Testis (tissue), 3 donors: ENCODE data around the gene SIRT4. TPM values are rescaled to one million over a fixed set of nuclear protein-coding genes. Genes with fewer than 3 reads are reported as not detected.

Experiments used
- DNase-seq: peaks from one replicate; pipeline ENCODE4 v3.0.0-alpha.2; 2019
- H3K27ac ChIP-seq, 2 donors: fragments of 200-600 bp; sonication (generic); one replicate each; pipeline ENCODE4 v1.5.1; 2019
- H3K27me3 ChIP-seq: fragments of 200-600 bp; sonication (generic); one replicate; pipeline ENCODE4 v1.5.1; 2019
- H3K36me3 ChIP-seq: fragments of 200-600 bp; sonication (generic); one replicate; pipeline ENCODE4 v1.5.1; 2017; ENCODE audit warnings: low read depth; ENCODE audit errors: missing control alignments
- H3K4me1 ChIP-seq: fragments of 200-600 bp; sonication (generic); one replicate; pipeline ENCODE4 v1.5.1; 2019
- H3K4me3 ChIP-seq, 2 donors: fragments of 200-600 bp; sonication (generic); one replicate each; pipeline ENCODE4 v1.5.1; 2017 to 2019
- H3K9me3 ChIP-seq: fragments of 200-600 bp; sonication (generic); one replicate; pipeline ENCODE4 v1.5.1; 2017
- POLR2A ChIP-seq: fragments of 450-650 bp; IDR thresholded peaks from one replicate; pipeline ENCODE4 v1.6.1; 2017; ENCODE audit warnings: antibody characterized with exemption, mild to moderate bottlenecking, moderate library complexity
- WGBS, 2 donors: methylation state at CpG; one replicate each; pipeline ENCODE4 v1.1.5; 2018; 5-methylcytosine and 5-hydroxymethylcytosine counted together
- intact Hi-C: fragments of 100-400 bp; cut with DNase I; formaldehyde crosslinking; loops from one replicate; pipeline ENCODE4 v1.15.1; 2023; ENCODE audit warnings: low total_unique reads
- polyA plus RNA-seq: library from polyadenylated mRNA; stranded (reverse); fragments of 350-450 nt; fragmentation: Illumina TruSeq; extraction: RNeasy Lipid Tissue Mini Kit (QIAGEN cat#74804); gene quantifications from one replicate; pipeline ENCODE4 v1.2.3, GENCODE V29; 2014; ENCODE audit warnings: low read depth, low replicate concordance; ENCODE audit not compliant: insufficient read depth
- total RNA-seq, 2 donors: library from RNA; depleted of rRNA; stranded (reverse); fragments of >200 nt; gene quantifications; one replicate each; pipeline ENCODE4 v1.2.3, GENCODE V29; 2016
- TF ChIP-seq, protein P1 (sequence below), 3 experiments: fragments of 450-650 bp in 2 of 3; fragments of 200-600 bp in 1 of 3; sonication (generic) in 1 of 3; IDR thresholded peaks; one replicate each; pipeline ENCODE4 v1.5.1; 2016 to 2019; ENCODE audit warnings: antibody characterized with exemption in 3 of 3, mild to moderate bottlenecking in 2 of 3, moderate library complexity in 1 of 3

Gene SIRT4
- total and polyA plus RNA-seq, 3 donors from 2014 or later = 3.3 to 10.0 (median 5.0) TPM

DNA sequence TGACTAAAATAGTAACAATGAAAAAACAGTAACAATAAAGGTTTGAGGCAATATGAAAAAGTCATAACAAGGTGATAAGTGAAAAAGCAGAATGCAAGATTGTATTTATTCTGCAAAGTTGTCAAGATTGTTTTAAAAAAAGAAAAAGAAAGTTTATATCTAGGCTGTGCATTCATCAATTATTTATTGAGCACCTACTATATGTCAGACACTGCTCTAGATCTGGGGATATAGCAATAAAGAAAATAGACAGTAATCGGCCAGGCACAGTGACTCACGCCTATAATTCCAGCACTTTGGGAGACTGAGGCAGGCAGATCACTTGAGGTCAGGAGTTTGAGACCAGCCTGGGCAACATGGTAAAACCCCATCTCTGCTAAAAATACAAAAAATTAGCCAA, 21.7 kb downstream of the SIRT4 start:
- Histone ChIP-seq H3K9me3 (no peaks in the 10 kb centered on the region), H3K4me1 (peaks cover 10% of the 10 kb centered on the region), H3K36me3 (no peaks in the 10 kb centered on the region), H3K4me3 (no peak overlapping the region), H3K27me3 (no peaks in the 10 kb centered on the region), H3K27ac (no peak overlapping the region)
- WGBS, 2 donors = 94 to 95% methylated on average over 2 of the region's 2 CpGs
- TF ChIP-seq, protein P1, sequence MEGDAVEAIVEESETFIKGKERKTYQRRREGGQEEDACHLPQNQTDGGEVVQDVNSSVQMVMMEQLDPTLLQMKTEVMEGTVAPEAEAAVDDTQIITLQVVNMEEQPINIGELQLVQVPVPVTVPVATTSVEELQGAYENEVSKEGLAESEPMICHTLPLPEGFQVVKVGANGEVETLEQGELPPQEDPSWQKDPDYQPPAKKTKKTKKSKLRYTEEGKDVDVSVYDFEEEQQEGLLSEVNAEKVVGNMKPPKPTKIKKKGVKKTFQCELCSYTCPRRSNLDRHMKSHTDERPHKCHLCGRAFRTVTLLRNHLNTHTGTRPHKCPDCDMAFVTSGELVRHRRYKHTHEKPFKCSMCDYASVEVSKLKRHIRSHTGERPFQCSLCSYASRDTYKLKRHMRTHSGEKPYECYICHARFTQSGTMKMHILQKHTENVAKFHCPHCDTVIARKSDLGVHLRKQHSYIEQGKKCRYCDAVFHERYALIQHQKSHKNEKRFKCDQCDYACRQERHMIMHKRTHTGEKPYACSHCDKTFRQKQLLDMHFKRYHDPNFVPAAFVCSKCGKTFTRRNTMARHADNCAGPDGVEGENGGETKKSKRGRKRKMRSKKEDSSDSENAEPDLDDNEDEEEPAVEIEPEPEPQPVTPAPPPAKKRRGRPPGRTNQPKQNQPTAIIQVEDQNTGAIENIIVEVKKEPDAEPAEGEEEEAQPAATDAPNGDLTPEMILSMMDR (IDR thresholded peaks at IDR 0.05) = no peak
- no peak for TF ChIP-seq POLR2A
- no peak for DNase-seq
- intact Hi-C loops = no loop called here

DNA sequence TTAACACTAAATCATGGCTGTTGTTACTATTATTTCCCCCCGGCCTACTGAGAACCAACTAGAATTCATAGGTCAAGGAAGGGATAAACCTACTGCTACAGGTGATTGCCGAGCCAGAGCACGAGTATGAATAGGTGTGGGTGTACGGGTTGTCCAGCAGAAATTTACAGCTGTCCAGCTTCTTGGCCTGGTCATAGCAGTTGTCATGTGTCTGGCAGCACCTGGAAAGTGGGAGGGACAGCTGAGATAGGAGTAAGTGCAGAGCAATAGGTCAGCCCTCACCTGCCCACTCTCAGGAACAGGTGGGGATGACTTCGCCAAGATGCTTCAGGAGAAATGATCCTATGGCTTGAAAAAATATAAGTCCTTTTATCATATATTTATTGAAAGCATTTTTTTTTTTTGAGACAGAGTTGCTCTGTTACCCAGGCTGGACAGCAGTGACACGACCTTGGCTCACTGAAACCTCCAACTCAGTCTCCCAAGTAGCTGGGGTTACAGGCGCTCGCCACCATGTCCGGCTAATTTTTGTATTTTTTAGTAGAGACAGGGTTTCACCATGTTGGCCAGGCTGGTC, 22.8 kb downstream of the SIRT4 start:
- no peak for TF ChIP-seq POLR2A
- TF ChIP-seq, protein P1 (IDR thresholded peaks at IDR 0.05) = no peak
- no peaks in the 10 kb centered on the region for H3K36me3 ChIP-seq
- no peak for DNase-seq
- H3K4me1 ChIP-seq = peaks cover 10% of the 10 kb centered on the region
- no peaks in the 10 kb centered on the region for H3K27me3 ChIP-seq
- no peaks in the 10 kb centered on the region for H3K9me3 ChIP-seq
- no peak overlapping the region for H3K4me3 ChIP-seq
- H3K27ac ChIP-seq = no peak overlapping the region
- intact Hi-C loops = no loop called here
- 57 to 58% methylated on average over 9 of the region's 9 CpGs for WGBS, 2 donors

DNA sequence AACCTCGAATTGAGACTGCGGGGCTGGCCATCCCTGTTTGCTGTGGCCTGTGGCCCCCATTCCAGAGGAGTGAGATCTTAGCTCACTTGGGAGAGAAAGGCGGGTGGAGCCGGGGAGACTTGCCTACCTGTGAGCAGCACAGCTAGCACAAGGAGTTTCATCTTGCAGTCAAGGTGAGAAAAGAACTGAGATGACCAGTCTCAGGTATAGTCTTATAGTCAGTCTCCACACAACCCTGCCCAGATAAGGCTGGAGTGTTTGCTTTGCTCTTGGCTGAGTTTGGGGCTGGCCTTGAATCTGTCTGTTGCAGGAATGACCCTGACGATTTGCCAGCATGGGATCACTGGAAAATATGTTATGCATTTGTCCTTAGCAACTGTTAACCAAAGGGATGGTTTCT, 25.5 kb downstream of the SIRT4 start, which contains the start of gene PLA2G1B:
PLA2G1B (minus strand) TSS at position 187 of the 400 bp plus-strand sequence; CDS start at position 161, 26 bp downstream.
- no peak for TF ChIP-seq POLR2A
- TF ChIP-seq, protein P1 (IDR thresholded peaks at IDR 0.05) = no peak
- DNase-seq = peak; percentile 37
- no peak within 1 kb of the TSS for H3K4me3 ChIP-seq
- H3K9me3 ChIP-seq = no peaks in the 10 kb centered on the region
- no peaks in the 10 kb centered on the region for H3K27me3 ChIP-seq
- H3K4me1 ChIP-seq = peaks cover 10% of the 10 kb centered on the region
- WGBS, 2 donors = 42 to 62% methylated on average over 3 to 5 of the region's 5 CpGs
- H3K27ac ChIP-seq = no peak within 1 kb of the TSS
- intact Hi-C loops = no loop called here
- H3K36me3 ChIP-seq = no peaks in the 10 kb centered on the region

DNA sequence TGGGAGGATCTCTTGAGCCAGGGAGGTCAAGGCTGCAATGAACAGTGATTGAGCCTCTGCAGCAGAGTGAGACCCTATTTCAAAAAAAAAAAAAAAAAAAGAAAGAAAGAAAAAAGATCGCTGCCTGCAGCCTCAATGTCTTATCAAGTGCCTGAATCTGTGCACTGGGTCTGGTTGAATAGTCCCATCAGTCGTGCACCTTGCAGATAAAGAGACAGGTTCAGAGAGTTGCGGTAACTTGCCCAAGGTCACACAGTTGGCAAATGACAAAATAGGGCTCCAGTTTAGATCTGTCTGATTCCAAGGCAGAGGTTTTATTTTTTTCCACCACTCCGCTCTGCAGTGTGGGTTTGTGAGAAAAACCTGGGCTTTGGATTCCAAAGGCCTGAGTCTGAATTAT, 26.1 kb downstream of the SIRT4 start:
- no peak overlapping the region for H3K4me3 ChIP-seq
- DNase-seq = no peak
- H3K36me3 ChIP-seq = no peaks in the 10 kb centered on the region
- 48 to 56% methylated on average over 4 of the region's 4 CpGs for WGBS, 2 donors
- no peaks in the 10 kb centered on the region for H3K9me3 ChIP-seq
- TF ChIP-seq, protein P1 (IDR thresholded peaks at IDR 0.05) = no peak
- TF ChIP-seq POLR2A = no peak
- H3K27me3 ChIP-seq = no peaks in the 10 kb centered on the region
- no peak overlapping the region for H3K27ac ChIP-seq
- intact Hi-C loops = no loop called here
- peaks cover 10% of the 10 kb centered on the region for H3K4me1 ChIP-seq

DNA sequence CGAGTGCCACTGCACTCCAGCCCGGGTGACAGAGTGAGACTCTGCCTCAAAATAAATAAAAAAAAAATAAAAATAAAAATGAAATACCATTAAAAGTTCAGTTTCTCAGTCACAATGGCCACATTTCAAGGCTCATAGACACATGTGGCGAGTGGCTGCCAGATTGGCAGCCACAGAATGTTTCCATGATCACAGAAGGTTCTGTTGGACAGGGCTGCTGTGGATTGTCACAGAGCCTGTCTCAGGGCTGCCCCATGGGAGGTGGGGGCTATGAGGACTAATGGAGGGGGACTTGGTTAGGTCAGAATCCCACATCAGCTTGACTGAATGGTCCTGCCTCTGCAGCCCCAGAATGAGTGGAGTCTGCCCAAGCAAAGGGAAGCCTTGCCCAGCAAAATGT, 29.3 kb downstream of the SIRT4 start:
- no peaks in the 10 kb centered on the region for H3K9me3 ChIP-seq
- H3K27me3 ChIP-seq = no peaks in the 10 kb centered on the region
- no peaks in the 10 kb centered on the region for H3K36me3 ChIP-seq
- WGBS, 2 donors = 61 to 63% methylated on average over 3 of the region's 3 CpGs
- intact Hi-C loops = no loop called here
- no peak overlapping the region for H3K4me3 ChIP-seq
- TF ChIP-seq, protein P1 (IDR thresholded peaks at IDR 0.05) = no peak
- no peak for TF ChIP-seq POLR2A
- DNase-seq = no peak
- H3K4me1 ChIP-seq = peaks cover 10% of the 10 kb centered on the region
- no peak overlapping the region for H3K27ac ChIP-seq
